ENCODE data around the gene ZNF236. TPM values are rescaled to one million over a fixed set of nuclear protein-coding genes. Genes with fewer than 3 reads are reported as not detected.
"Not testable (repeated sequence)": the region's sequence is repeated elsewhere in the genome, so short reads cannot be mapped to it uniquely, and the experiment has no call there.

ZNF236 gene
- total RNA-seq, 1 donor from 2014 or later = 14.5 TPM

DNA sequence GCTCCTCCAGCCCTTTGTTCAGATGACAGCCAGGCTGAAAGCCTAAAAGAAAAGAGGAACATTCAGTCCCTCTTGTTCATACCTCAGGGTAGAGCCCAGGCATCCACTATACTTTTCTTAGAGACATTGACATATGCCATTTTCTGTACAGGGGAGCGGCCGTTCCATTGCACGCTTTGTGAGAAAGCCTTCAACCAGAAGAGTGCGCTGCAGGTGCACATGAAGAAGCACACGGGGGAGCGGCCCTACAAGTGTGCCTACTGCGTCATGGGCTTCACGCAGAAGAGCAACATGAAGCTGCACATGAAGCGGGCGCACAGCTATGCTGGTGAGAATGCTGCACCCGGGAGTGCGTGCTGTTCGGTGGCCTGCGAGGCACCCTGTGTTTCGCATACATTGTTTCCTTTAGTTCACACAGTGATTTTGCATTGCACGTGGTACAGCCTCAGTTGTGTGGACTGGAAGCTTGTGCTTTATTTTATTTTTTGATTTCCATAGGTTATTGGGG, 138.2 kb downstream of the ZNF236 start:
- Histone ChIP-seq H3K9me3 (no peaks in the 10 kb centered on the region), H3K27ac (no peak overlapping the region), H3K27me3 (no peaks in the 10 kb centered on the region), H3K36me3 (peaks cover 0 to 29% of the 10 kb centered on the region in 2 donors), H3K4me1 (peaks cover 9% of the 10 kb centered on the region), H3K4me3 (no peak overlapping the region)
- intact Hi-C loops (cut with DNase I) = no loop called here
- TF ChIP-seq POLR2A (IDR thresholded peaks at IDR 0.05) (no peak), POLR2AphosphoS5 (IDR thresholded peaks at IDR 0.05; ENCODE audit: insufficient read depth in 1 of 2, low read depth in 1 of 2) (no peak)
- TF ChIP-seq, protein P1, sequence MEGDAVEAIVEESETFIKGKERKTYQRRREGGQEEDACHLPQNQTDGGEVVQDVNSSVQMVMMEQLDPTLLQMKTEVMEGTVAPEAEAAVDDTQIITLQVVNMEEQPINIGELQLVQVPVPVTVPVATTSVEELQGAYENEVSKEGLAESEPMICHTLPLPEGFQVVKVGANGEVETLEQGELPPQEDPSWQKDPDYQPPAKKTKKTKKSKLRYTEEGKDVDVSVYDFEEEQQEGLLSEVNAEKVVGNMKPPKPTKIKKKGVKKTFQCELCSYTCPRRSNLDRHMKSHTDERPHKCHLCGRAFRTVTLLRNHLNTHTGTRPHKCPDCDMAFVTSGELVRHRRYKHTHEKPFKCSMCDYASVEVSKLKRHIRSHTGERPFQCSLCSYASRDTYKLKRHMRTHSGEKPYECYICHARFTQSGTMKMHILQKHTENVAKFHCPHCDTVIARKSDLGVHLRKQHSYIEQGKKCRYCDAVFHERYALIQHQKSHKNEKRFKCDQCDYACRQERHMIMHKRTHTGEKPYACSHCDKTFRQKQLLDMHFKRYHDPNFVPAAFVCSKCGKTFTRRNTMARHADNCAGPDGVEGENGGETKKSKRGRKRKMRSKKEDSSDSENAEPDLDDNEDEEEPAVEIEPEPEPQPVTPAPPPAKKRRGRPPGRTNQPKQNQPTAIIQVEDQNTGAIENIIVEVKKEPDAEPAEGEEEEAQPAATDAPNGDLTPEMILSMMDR (IDR thresholded peaks at IDR 0.05) = no peak
- no peak for DNase-seq (ENCODE audit: extremely low spot score in 2 of 2)

DNA sequence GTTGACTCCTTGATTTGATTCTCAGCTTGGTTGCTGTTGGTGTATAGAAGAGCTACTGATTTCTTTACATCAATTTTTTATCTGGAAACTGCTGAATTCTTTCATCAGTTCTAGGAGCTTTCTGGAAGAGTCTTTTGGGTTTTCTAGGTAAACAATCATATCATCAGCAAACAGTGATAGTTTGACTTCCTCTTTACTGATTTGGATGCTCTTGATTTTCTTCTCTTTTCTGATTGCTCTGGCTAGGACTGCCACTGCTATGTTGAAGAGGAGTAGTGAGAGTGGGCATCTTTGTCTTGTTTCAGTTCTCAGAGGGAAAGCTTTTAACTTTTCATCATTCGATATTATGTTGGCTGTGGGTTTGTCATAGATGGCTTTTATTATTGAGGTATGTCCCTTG, 140.5 kb downstream of the ZNF236 start:
- no peak overlapping the region for H3K27ac ChIP-seq
- intact Hi-C loops (cut with DNase I) = no loop called here
- H3K9me3 ChIP-seq = no peaks in the 10 kb centered on the region
- peaks cover 0 to 19% of the 10 kb centered on the region in 2 donors for H3K36me3 ChIP-seq
- peaks cover 9% of the 10 kb centered on the region for H3K4me1 ChIP-seq
- no peak for DNase-seq (ENCODE audit: extremely low spot score in 2 of 2)
- no peaks in the 10 kb centered on the region for H3K27me3 ChIP-seq
- TF ChIP-seq, protein P1 (IDR thresholded peaks at IDR 0.05) = no peak
- TF ChIP-seq POLR2AphosphoS5 (IDR thresholded peaks at IDR 0.05; ENCODE audit: insufficient read depth in 1 of 2, low read depth in 1 of 2) (no peak), POLR2A (IDR thresholded peaks at IDR 0.05) (no peak)
- no peak overlapping the region for H3K4me3 ChIP-seq

DNA sequence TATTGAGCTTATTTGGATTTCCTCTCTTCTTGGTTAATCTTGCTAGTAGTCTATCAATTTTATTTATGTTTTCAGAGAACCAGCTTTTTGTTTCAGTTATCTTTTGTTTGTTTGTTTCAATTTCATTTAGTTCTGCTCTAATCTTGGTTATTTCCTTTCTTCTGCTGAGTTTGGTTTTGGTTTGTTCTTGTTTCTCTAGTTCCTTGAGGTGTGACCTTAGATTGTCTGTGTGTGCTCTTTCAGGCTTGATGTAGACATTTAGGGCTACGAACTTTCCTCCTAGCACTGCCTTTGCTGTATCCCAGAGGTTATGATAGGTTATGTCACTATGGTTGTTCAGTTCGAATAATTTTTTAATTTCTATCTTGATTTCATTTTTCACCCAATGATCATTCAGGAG, 141.6 kb downstream of the ZNF236 start:
- no peak for TF ChIP-seq POLR2A (IDR thresholded peaks at IDR 0.05)
- TF ChIP-seq, protein P1 (IDR thresholded peaks at IDR 0.05) = no peak
- TF ChIP-seq POLR2AphosphoS5 (IDR thresholded peaks at IDR 0.05; ENCODE audit: insufficient read depth in 1 of 2, low read depth in 1 of 2) = no peak
- Histone ChIP-seq H3K9me3 (no peaks in the 10 kb centered on the region), H3K4me3 (no peak overlapping the region), H3K27ac (no peak overlapping the region), H3K27me3 (no peaks in the 10 kb centered on the region), H3K4me1 (peaks cover 1% of the 10 kb centered on the region), H3K36me3 (peaks cover 0 to 25% of the 10 kb centered on the region in 2 donors)
- no peak for DNase-seq (ENCODE audit: extremely low spot score in 2 of 2)
- intact Hi-C loops (cut with DNase I) = no loop called here

DNA sequence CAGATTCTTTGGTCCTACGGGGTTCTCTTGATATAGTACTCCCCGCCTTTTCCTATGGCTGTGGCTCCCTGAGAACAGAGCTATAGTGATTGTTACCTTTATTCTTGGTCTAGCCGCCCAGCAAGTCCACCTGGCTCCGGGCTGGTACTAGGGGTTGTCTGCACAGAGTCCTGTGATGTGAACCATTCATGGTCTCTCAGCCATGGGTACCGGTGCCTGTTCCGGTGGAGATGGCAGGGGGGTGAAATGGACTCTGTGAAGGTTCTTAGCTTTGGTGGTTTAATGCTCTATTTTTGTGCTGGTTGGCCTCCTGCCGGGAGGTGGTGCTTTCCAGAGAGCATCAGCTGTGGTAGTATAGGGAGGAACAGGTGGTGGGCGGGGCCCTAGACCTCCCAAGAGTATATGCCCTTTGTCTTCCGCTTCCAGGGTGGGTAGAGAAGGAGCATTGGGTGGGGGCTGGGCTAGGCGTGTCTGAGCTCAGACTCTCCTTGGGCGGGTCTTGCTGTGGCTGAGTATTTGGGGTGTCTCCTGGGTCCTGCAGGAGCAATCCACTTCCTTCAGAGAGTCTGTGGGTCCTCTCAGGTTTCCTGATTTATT, 143.3 kb downstream of the ZNF236 start:
- peaks cover 0 to 27% of the 10 kb centered on the region in 2 donors for H3K36me3 ChIP-seq
- DNase-seq (ENCODE audit: extremely low spot score in 2 of 2); H3K27me3 ChIP-seq; H3K27ac ChIP-seq; intact Hi-C loops (cut with DNase I); H3K4me3 ChIP-seq; H3K9me3 ChIP-seq; H3K4me1 ChIP-seq: not testable (repeated sequence)

DNA sequence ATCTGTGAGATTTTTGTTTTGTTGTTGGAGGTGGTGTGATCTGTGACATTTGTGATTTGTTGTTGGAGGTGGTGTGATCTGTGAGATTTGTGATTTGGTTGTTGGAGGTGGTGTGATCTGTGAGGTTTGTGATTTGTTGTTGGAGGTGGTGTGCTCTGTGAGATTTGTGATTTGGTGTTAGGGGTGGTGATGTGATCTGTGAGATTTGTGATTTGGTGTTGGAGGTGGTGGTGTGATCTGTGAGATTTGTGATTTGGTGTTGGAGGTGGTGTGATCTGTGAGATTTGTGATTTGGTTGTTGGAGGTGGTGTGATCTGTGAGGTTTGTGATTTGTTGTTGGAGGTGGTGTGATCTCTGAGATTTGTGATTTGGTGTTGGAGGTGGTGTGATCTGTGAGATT, 144.9 kb downstream of the ZNF236 start:
- H3K36me3 ChIP-seq = peaks cover 0 to 12% of the 10 kb centered on the region in 2 donors
- DNase-seq (ENCODE audit: extremely low spot score in 2 of 2); H3K27me3 ChIP-seq; H3K4me3 ChIP-seq; H3K27ac ChIP-seq; H3K9me3 ChIP-seq; H3K4me1 ChIP-seq; intact Hi-C loops (cut with DNase I): not testable (repeated sequence)

DNA sequence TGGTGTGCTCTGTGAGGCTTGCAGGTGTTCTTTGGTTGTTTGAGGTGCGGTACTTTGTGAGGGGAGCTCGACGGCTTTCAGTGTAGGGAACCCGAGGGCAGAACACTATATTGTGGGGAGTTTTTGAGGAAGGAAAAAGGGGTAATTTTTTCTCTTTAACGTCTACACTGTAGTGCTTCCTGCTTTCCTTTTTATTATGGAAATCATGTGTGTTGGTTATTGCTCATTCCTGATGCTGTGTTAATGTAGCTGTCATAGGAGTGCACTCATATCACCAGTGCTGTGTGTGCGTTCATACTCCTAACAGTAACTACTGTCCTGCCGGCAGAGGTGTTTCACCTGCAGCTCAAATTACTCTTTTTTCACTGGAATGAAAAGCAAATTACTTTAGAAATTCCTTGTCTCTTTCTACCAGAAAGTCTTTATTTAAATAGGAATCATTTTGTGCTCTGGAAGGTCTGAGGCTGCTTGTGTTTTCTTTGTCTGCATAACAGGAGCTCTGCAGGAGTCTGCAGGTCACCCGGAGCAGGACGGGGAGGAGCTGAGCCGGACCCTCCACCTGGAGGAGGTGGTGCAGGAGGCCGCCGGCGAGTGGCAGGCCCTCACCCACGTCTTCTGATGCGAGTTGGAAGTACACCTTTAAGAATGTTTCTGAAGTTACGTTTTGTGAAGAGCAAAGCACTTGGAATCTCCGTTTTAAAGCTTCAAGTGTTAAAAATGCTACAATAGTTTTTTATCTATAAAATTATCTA, 145.5 kb downstream of the ZNF236 start:
- Histone ChIP-seq H3K4me3 (no peak overlapping the region), H3K9me3 (no peaks in the 10 kb centered on the region), H3K4me1 (no peaks in the 10 kb centered on the region), H3K36me3 (peaks cover 0 to 11% of the 10 kb centered on the region in 2 donors), H3K27me3 (no peaks in the 10 kb centered on the region), H3K27ac (no peak overlapping the region)
- no peak for DNase-seq (ENCODE audit: extremely low spot score in 2 of 2)
- intact Hi-C loops (cut with DNase I) = no loop called here
- TF ChIP-seq POLR2A (IDR thresholded peaks at IDR 0.05) (no peak), POLR2AphosphoS5 (IDR thresholded peaks at IDR 0.05; ENCODE audit: insufficient read depth in 1 of 2, low read depth in 1 of 2) (no peak)

All from vagina (tissue), 2 donors.